Iris pigment epithelial cell (primary cell): ENCODE data around the gene MTG2.

ENCODE experiments used
- DNase-seq: peaks from one replicate; pipeline ENCODE4 v3.0.0-alpha.2; 2011; ENCODE audit warnings: low read depth

MTG2 gene

DNA sequence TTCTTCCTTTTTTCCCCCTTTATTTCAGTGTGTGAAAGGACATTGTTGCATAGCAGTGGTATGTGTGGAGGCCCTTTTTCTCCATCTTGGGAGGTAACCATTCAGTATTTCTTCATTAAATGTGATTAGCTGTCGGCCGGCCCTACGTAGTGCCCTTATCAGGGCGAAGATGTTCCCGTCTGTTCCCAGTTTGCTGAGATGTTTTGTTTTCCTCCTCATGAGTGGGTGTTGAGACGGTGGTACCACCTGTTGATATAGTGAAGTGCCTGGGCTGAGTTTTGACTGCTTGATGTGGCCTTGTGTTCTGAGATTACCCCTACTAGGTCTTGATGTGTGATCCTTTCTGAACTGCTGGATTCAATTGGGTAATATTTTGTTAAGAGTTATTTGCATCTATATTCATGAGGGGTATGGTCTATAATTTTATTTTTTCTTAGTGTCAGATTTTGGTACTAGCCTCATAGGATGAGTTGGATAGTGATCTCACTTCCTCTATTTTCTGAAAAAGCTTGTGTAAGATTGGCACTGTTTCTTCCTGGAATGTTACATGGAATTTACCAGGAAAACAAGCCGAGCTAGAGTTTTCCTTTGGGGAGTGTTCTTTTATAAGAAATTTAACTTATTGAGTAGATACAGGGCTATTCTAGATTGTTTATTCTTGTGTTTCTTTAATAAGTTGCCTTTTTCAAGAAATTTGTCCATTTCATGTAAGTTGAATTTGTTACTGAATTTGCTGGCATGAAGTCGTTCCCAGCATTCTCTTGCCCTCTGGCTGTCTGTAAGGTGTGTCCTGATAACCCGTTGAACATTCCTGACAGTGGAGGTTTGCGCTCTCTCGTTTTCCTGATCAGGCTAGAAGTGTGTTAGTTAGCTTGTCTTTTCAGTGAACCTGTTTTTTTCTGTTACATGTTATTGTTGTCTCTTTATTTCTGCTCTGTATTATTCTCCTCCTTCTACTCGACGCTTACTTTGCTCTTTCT lies 4.3 kb downstream of the MTG2 start:
- DNase-seq: peak; percentile 16

DNA sequence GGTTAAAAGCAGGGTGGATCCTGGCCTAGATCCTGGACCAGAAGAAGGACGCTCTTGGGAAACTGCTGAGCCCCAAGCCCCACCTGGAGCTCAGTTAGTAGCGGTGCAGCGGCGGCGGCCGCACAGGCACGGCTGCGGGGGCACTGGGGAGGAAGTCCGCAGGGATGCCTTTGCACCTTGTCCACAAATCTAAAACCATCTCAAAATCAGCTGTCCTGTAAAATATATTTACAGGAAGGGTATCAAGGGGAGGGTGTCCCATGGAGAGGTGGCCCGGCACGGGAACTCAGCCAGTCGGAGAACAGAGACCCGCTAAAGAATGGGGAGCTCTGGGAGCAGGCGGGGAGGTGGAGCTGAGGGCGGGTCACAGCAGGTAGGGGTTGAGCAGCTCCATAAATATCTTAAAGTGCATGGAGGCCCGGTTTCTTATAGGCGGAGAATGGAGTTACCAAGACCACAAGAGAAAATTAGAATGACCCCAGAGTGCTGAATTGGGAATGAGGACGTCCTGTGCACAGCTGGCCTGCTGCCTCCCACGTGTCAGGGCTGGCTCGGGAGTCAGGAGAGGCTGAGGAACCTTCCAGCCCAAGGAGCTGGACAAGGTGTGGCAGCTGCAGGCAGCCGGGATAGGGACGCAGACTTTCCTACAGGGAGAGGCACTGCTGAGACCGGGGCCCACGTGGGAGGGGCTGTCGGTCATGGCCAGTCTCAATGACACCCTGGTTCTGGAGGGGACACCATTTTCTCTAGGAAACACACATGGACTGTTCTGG lies 8.0 kb downstream of the MTG2 start:
- no peak for DNase-seq

DNA sequence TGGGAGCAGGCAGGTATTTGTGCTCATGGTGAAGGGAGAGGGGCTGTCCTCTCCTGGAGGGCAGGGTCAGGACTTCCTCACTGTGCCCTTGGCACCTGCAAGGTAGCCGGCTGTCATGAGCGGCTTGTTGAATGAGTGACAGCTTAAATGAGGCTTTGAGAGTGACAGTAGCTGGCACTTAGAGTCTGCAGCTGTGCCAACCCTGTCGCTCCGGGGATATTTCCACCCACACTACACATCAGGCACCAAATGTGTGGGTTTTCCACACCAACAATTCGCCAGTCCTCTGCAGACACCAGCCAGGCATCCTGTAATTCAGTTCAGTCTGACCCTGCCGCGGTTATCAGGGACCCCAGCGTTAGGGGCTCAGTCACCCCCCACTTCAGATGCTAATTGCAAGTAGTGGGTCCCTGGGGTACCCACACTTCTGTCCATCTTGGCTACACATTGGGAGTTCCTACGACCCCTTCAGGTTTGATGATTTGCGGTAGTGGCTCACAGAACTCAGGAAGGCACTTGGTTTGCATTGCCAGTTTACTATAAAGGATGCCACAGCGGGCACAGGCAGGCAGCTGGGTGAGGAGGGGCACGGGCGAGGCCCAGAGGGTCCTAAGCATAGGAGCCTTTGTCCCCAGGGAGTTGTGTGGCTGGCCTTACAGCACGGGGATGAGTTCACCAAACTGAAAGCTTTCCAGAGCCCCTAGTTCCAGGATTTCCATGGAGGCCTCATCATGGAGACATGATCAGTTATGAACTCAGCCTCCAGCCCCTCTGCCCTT lies 9.1 kb downstream of the MTG2 start:
- no peak for DNase-seq

DNA sequence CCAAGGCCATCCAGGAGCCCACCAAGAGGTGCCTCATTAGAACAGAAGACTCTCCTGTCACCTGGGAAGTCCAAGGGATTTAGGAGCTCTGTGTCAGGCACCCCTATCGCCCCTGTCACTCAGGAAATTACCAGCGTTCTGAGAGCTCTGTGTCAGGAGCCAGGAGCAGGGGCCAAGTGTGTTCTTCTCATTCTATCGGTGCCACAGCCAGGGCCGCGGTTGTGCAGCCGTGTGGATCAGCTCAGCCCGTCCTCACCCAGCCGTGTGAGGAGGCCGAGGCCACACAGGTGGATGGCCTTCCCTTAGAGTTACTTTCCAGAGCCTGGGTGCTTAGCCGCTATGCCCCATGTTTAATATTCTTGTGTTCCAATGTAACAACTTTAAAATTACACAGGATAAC lies 9.8 kb downstream of the MTG2 start:
- DNase-seq: no peak

DNA sequence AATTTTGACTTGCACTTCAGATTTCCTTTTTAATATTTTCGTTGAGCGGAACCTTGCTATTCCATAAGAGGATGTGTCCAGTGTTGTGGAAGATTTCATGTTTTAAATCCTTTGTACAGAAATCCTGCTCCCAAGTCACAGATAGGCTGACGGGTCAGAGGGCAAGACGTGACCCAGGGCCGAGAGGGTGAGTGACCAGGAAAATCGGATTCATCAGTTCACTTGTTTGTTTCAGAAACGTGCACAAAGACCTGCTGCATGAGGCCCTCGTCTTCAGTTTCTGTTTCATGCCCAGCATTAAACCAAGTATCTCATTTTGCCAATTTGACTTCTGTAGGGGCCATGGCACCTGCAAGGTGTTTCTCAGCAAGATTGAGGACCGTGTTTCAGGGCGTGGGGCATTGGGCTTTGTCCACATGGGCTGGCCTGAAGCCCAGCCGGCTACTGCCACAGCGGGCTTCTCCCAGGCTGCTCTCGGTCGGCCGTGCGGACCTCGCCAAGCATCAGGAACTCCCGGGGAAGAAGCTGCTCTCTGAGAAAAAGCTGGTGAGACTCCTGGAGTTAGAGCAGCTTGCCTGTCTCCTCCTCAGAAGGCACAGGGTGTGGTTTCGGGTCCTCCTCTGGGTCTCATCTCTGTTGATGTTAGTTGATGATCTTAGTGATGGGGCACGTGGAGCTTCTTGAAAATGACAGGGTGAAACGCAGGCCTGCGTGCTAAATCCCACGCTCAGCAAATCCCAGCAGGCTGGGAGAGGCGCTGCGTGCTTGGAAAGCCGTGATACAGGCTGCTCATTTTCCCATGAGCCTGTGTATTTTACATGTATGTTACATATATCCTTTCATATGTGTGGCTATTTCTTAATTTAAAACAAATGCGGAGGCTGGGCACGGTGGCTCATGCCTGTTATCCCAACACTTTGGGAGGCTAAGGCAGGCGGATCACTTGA lies 10.5 kb downstream of the MTG2 start:
- no peak for DNase-seq

DNA sequence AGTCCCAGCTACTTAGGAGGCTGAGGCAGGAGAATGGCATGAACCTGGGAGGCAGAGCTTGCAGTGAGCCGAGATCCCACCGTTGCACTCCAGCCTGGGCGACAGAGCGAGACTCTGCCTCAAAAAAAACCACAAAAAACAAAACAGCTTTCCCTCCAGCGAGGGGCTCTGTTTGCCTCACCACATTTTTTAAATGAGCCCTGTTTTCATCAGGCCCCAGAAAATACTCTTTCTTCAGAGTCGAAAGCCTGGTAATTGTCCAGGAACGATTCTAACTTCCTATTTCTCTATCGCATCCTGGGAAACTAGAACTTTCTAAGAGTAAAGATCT lies 12.2 kb downstream of the MTG2 start:
- no peak for DNase-seq

DNA sequence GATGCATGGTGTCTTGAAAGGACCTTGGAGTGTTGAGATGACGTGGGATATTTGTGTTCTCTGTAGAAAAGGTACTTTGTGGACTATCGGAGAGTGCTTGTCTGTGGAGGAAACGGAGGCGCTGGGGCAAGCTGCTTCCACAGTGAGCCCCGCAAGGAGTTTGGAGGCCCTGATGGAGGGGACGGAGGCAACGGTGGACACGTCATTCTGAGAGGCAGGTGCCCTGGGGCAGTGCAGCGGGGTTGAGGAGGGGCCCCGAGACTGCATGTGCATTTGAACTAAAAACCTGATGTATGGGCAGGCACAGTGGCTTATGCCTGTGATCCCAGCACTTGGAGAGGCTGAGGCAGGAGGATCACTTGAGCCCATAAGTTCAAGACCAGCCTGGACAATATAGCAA lies 12.9 kb downstream of the MTG2 start:
- no peak for DNase-seq

DNA sequence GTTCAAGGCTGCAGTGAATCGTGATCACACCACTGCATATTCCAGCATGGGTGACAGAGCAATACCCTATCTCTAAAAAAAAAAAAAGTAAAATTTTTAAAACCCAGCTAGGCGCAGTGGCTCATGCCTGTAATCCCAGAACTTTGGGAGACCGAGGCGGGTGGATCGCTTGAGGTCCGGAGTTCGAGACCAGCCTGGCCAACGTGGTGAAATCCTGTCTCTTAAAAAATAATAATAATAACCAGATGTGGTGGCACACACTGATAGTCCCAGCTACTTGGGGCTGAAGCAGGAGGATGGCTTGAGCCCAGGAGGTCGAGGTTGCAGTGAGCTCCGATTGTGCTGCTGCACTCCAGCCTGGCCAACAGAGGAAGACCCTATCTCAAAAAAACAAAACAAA lies 13.5 kb downstream of the MTG2 start:
- DNase-seq: no peak

DNA sequence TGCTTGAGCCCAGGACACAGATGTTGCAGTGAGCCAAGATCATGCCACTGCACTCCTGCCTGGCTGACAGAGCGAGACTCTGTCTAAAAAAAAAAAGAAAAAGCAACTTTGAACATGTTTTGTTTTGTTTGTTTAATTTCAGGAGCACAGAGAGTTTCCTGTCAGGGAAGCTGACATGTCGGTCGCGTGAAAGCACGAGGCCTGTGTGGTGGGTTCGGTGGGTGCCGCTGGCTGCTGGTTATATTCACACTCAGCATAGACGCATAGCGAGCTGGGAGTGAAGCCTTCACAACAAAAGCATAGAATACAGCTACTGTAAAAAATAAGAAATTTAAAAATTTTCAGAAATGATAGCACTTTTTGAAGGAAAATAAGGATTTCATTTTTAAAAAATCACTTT lies 14.5 kb downstream of the MTG2 start:
- DNase-seq: no peak

DNA sequence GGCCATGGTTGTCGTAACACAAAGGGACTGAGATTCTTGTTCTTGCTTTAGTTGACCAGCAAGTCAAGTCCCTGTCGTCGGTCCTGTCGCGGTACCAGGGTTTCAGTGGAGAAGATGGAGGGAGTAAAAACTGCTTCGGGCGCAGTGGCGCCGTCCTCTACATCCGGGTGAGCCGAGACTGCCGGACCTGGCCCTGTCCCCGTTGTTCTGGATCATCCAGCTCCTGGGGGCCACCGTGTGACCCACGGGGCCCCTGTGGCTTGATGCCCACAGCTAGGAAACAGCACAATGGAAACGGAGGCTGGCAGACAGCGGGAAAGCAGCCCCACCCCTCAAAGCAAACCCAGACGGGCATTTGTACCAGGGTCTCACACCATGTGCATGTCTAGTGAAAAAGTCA lies 15.0 kb downstream of the MTG2 start:
- DNase-seq: no peak

DNA sequence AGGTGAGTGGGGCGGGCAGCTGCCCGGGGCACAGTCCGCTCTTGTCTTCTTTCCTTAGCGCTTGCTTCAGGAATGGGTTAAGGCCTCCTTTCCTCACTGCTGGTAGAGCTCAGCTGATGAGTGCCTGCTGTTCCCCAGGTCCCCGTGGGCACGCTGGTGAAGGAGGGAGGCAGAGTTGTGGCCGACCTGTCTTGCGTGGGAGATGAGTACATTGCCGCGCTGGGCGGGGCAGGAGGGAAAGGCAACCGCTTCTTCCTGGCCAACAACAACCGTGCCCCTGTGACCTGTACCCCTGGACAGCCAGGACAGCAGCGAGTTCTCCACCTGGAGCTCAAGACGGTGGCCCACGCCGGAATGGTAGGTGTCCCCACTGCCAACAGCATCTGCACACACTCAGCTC lies 15.7 kb downstream of the MTG2 start:
- no peak for DNase-seq

DNA sequence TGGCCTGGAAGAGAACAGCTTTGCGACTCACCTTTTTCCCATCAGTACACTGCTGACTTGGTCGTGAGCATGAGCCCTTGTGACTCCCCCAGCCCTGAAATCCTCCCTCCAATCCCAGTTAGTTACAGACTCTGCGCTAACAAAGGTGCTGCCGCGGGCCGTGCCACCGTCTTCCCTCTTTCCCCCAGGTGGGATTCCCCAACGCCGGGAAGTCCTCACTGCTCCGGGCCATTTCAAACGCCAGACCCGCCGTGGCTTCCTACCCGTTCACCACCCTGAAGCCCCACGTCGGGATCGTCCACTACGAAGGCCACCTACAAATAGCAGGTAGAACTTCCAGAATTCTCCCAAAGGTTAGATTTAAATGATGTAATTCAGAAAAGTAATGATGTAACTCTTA lies 16.1 kb downstream of the MTG2 start:
- no peak for DNase-seq

DNA sequence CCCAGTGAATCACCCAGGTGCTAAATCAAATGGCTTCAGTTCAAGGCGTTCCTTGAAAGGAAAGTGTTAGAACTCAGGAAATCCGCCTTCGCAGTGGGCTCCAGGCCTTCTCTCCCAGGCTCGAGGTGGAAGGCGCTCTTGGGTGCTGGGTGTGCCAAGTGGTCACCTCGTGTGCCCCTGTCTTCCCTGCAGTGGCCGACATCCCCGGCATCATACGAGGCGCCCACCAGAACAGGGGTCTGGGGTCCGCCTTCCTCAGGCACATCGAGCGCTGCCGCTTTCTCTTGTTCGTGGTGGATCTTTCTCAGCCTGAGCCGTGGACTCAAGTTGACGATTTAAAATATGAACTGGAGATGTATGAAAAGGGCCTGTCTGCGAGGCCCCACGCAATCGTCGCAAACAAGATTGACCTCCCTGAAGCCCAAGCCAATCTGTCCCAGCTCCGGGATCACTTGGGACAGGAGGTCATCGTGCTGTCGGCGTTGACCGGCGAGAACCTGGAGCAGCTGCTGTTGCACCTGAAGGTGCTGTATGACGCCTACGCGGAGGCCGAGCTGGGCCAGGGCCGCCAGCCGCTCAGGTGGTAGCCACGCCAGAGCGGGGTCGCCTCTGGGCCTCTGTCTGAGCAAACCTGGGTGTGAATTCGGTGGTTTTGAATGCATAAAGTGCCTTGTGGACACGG lies 17.8 kb downstream of the MTG2 start:
- no peak for DNase-seq

DNA sequence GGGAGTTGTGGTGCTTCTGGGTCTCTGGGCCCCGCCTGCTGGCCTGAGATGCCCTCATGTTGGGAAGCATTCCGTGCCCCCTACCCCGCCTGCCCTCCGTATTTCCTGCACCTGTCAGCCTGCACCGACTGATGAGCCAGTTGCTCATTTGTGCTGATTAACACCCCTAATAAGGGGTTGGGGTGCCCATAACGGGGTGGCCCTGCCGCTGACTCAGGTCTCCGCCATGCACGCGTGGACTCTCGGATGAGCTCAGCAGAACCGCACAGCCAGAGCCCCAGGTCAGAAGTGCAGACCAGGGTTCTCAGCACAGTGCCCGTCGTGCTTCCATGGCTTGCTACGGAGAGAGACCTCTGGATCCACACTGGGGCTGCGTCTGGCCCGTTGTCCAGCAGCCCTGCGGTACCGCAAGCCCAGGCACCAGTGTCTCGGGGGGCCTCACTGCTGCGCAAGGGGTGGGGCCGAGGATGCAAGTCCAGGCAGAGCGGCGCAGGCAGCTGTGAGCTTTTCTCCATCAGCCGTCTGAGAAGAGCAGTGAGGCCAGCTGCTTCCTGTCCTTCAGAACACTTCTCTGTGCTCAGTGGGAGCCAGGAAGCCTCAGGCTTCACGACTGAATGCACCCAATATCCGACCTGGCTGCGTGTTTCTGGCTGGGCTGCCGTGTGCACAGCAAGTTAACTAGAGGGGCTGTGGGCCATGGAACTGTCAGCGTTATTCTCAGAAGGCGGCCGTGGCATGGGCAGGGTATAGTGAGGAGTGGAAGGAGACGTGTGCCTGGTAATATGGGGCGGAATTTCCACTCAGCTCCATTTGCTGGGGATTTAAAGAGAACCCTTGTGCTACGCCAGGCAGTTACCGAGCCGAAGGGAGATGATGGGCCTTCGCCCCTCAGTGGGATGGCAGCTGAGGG lies 18.6 kb downstream of the MTG2 start:
- DNase-seq: no peak

DNA sequence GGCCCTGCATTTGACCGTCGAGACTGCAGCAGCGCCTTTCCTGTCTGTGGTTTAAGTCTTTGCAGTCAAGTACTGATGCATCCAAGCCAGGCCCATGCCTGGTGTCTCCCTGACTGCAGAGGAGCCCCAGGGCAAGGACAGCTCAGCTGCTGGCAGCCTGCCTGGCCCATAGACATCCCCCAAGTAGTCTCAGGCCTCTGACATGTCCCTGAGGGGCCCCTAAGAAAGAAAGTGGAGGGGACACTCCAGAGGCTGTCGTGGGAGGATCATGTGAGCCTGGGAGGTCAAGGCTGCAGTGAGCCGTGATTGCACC lies 19.2 kb downstream of the MTG2 start:
- DNase-seq: peak; percentile 61

DNA sequence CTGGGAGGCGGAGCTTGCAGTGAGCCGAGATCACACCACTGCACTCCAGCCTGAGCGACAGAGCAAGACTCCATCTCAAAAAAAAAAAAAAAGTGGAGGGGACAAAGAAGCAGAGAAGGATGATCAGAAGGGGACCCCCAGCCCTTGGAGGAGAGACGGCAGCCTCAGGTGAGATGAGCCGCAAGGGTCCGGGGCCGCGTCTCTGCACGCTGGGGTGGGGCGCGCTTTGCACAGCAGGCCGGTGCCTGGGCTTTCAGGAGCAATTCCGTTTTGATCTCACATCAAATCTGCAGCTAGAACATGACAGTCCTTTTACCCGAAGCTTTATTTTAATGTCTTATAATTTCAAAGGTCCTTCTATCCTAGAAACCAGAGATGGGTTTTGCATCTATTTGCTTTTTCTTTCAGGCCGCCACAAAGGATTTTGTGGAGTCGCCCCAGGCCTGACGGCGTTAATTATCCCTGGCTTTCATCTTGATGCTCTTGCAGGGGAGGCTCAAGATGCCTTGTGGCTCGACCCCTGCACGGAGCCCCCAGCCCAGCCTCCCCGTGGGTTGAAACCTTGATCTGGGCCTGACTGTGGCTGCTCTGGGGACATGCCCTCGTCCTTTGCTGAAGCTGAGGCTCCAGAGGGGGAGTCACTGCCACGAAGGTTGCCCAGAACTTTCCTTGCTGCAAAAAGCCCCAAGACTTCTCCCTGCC lies 20.0 kb downstream of the MTG2 start:
- DNase-seq: no peak

DNA sequence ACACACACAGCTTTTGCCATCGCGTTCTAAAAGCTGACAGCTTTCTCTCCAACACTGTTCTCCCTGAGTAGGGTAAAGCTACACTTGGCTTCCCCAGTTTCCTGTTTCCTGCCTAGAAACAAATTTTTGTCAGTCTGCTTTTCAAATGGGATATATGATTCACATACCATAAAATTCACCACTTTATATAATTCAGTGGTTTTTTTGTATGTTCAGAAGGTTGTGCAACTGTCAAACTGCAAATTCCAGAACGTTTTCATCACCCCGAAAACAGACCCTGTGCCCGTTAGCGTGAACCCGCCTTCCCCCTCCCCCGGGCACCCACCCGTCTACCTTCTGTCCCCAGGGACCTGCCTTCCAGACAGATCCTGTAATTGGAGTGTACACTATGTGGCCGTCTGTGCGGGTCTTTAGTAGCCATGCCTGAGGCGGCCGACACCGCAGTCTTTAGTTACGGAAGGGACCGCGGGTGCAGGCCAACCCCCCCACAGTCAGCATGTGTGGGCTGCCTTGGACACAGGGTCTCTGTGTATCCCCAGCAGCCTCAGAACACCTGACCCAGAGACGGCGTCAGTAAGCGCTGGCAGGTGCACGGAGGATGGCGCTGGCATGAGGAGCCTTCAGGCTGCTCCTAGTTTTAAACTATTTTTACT lies 20.7 kb downstream of the MTG2 start:
- DNase-seq: peak; percentile 61

DNA sequence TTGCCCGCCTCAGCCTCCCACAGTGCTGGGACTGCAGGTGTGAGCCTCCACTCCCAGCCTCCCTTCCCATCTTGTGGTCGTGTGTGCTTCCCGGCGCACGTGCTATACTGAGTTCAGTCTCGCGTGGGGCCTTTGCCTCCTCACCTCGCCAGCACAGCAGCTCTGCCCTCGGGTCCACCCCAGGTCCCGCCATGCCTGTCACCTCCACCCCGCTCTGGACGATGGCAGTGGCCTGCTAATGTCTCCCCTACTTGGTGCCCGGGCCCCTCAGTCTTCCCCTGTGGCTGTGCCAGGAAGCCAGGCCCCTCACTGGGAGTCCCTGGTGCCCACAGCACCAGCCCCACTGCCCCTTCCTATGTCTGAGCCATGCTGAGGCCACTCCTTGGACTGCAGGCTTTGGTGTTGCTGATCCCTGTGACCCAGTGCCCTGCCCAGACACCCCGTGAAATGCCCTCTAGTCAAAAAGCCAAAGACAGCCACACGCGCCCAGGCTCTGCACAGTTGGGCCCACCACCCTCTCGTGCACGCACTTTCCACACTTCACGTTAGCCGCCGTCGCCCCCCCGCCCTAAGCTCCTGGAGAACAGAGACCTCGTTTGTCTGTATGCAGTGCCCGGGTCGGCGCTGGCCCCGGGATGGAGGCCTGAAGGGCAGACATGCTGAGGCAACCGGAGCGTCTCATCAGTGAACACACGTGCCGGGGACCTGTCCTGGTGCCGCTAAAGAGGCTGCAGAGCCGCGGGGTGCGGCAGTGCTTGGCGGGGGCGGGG lies 23.0 kb downstream of the MTG2 start:
- DNase-seq: no peak
